Breast epithelium (tissue), 4 donors: ENCODE results near the gene GJB3. TPM values are rescaled to one million over a fixed set of nuclear protein-coding genes. Genes with fewer than 3 reads are reported as not detected.
A peak's percentile ranks its signal among the peaks of the same experiment; 100 is the strongest.

Experiments
- DNase-seq, 2 donors: peaks; one replicate each; pipeline ENCODE4 v3.0.0-alpha.2; 2019; ENCODE audit warnings: low spot score in 2 of 2
- H3K27ac ChIP-seq, 2 donors: fragments of 200-600 bp; sonication (generic) in 1 of 2; one replicate each; pipeline ENCODE4 v1.5.1; 2016 to 2019; ENCODE audit warnings: mild to moderate bottlenecking in 1 of 2
- H3K27me3 ChIP-seq, 2 donors: fragments of 200-600 bp; sonication (generic) in 1 of 2; one replicate each; pipeline versions ENCODE4 v1.5.1 to v1.6.0; 2017 to 2019; ENCODE audit warnings: control low read depth in 1 of 2, mild to moderate bottlenecking in 1 of 2
- H3K36me3 ChIP-seq: fragments of 200-600 bp; one replicate; pipeline ENCODE4 v1.5.1; 2019
- H3K4me1 ChIP-seq, 2 donors: fragments of 200-600 bp; sonication (generic); one replicate each; pipeline ENCODE4 v1.5.1; 2016 to 2019; ENCODE audit warnings: control low read depth in 1 of 2
- H3K4me3 ChIP-seq, 3 donors: fragments of 200-600 bp; sonication (generic); 1 replicate in 2 of 3; 2 replicates in 1 of 3; pipeline ENCODE4 v1.5.1; 2016 to 2019; ENCODE audit warnings: mild to moderate bottlenecking in 3 of 3, moderate library complexity in 2 of 3
- H3K9me3 ChIP-seq, 2 donors: fragments of 200-600 bp; sonication (generic) in 1 of 2; one replicate each; pipeline ENCODE4 v1.5.1; 2016 to 2019; ENCODE audit warnings: control low read depth in 1 of 2
- POLR2A ChIP-seq: fragments of 450-650 bp; IDR thresholded peaks from one replicate; pipeline ENCODE4 v1.6.1; 2016; ENCODE audit warnings: antibody characterized with exemption, mild to moderate bottlenecking, moderate library complexity
- POLR2AphosphoS5 ChIP-seq, 3 donors: sonication (generic); formaldehyde crosslinking; IDR thresholded peaks; one replicate each; pipeline ENCODE4 v1.6.1; 2017; ENCODE audit warnings: antibody characterized with exemption in 3 of 3
- intact Hi-C: fragments of 100-400 bp; cut with DNase I; formaldehyde crosslinking; loops from one replicate; pipeline ENCODE4 v1.15.1; 2023; ENCODE audit warnings: low total_unique reads
- total RNA-seq, 3 donors: library from RNA; depleted of rRNA; stranded (reverse); fragments of >200 nt; gene quantifications; one replicate each; pipeline ENCODE4 v1.1.0, GENCODE V29; 2016
- TF ChIP-seq, protein P1 (sequence below), 3 donors: fragments of 450-650 bp; IDR thresholded peaks; one replicate each; pipeline ENCODE4 v1.5.1; 2016 to 2017; ENCODE audit warnings: antibody characterized with exemption in 3 of 3, mild to moderate bottlenecking in 3 of 3, moderate library complexity in 3 of 3

The GJB3 gene
- total RNA-seq, 3 donors from 2014 or later: 0.33 to 1.2 TPM; not detected in 1

DNA sequence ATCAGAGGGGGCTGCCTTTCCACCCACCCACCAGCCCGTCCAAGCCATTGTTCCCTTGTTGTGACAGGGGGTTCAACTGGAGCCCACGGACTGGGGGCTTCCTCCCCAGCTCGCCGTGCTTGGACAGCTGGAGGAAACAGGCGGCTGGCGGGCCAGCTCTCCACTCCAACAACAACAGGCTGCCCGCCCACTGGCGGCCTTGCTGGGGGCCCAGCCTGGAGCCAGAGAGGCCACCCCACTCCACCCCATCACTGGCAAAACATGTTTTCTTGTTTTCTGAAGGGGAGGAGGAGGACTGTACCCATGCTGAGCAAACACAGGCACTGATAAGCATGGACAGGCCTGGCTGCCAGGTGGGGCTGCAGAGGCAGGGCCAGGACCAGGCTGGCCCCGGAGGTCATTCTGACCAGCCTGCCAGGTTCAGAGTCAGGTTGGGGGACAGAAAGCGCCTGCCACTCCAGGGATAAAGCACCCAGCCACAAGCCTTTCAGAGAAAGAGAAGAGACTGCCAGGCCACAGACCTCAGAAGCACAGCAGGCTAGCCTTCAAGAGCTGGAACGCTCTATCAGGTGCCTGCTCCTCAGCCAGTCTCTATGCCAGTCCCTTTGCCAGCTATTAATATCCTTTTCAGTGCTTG is 44.6 kb downstream of the GJB3 start:
- intact Hi-C loops: no loop called here
- TF ChIP-seq POLR2A: no peak
- no peak for TF ChIP-seq POLR2AphosphoS5 (IDR thresholded peaks at IDR 0.05)
- TF ChIP-seq, protein P1, sequence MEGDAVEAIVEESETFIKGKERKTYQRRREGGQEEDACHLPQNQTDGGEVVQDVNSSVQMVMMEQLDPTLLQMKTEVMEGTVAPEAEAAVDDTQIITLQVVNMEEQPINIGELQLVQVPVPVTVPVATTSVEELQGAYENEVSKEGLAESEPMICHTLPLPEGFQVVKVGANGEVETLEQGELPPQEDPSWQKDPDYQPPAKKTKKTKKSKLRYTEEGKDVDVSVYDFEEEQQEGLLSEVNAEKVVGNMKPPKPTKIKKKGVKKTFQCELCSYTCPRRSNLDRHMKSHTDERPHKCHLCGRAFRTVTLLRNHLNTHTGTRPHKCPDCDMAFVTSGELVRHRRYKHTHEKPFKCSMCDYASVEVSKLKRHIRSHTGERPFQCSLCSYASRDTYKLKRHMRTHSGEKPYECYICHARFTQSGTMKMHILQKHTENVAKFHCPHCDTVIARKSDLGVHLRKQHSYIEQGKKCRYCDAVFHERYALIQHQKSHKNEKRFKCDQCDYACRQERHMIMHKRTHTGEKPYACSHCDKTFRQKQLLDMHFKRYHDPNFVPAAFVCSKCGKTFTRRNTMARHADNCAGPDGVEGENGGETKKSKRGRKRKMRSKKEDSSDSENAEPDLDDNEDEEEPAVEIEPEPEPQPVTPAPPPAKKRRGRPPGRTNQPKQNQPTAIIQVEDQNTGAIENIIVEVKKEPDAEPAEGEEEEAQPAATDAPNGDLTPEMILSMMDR (IDR thresholded peaks at IDR 0.05): no peak
- Histone ChIP-seq H3K4me1 (peaks cover 0 to 6% of the 10 kb centered on the region in 2 donors), H3K27me3 (no peaks in the 10 kb centered on the region), H3K27ac (peak overlapping the region in 1 of 2 donors; percentile 27), H3K36me3 (no peaks in the 10 kb centered on the region), H3K9me3 (peaks cover 0 to 6% of the 10 kb centered on the region in 2 donors), H3K4me3 (no peak overlapping the region)
- DNase-seq: no peak

DNA sequence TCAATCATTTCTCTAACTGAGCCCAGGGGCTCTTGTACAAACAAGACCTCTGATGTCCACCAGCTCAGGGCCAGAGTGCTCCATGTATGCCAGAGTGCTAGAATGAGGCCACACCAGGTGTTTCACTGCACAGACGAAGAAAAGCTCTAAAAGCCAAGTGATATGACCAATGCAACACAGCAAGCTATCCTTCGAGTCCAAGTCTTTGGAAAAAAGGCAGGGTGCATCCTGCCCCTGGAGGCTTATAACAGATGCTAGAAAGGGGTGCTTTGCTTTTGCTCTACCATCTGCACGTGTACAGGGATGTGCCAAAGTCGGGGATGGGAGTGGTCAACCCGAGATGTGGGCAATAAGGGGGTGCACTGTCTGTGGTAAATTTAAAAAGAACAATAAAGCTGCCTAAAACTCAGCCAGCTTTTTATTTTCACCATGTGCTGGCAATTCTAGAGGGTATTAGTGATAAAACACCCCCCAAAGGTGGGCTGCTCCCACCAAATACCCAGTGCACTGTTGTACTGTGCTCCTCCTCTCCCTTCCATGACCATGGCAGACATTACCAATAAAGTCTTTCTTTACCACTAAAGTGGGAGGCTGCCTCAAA is 46.4 kb downstream of the GJB3 start:
- Histone ChIP-seq H3K36me3 (no peaks in the 10 kb centered on the region), H3K9me3 (peaks cover 0 to 6% of the 10 kb centered on the region in 2 donors), H3K4me3 (no peak overlapping the region), H3K27ac (no peak overlapping the region), H3K27me3 (no peaks in the 10 kb centered on the region), H3K4me1 (peaks cover 0 to 6% of the 10 kb centered on the region in 2 donors)
- no peak for TF ChIP-seq POLR2AphosphoS5 (IDR thresholded peaks at IDR 0.05)
- TF ChIP-seq, protein P1 (IDR thresholded peaks at IDR 0.05): no peak
- TF ChIP-seq POLR2A: no peak
- intact Hi-C loops: no loop called here
- no peak for DNase-seq

DNA sequence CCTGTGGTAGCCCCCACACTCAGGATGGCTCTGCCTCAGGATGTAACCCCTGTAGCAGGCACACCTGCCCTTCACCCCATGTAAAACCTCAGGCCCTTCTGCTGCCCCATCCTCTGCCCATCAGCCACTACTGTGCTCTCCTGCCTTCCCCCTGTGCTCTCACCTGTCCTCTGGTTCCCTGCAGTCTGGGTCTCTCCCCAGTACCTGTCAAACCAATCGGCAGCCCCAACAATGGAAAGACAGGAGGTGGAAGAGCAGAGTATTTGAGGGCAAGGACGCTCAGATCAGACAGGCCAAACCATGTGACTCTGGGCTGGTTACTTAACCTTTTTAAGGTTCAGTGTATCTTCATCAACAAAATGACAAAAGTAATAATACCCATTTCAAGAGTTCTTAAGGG is 47.6 kb downstream of the GJB3 start:
- TF ChIP-seq, protein P1 (IDR thresholded peaks at IDR 0.05): no peak
- TF ChIP-seq POLR2A: no peak
- no peak for TF ChIP-seq POLR2AphosphoS5 (IDR thresholded peaks at IDR 0.05)
- Histone ChIP-seq H3K27me3 (no peaks in the 10 kb centered on the region), H3K27ac (peak overlapping the region in 1 of 2 donors; percentile 28), H3K36me3 (no peaks in the 10 kb centered on the region), H3K4me1 (peaks cover 0 to 6% of the 10 kb centered on the region in 2 donors), H3K9me3 (peaks cover 0 to 6% of the 10 kb centered on the region in 2 donors), H3K4me3 (no peak overlapping the region)
- intact Hi-C loops: no loop called here
- DNase-seq: no peak

DNA sequence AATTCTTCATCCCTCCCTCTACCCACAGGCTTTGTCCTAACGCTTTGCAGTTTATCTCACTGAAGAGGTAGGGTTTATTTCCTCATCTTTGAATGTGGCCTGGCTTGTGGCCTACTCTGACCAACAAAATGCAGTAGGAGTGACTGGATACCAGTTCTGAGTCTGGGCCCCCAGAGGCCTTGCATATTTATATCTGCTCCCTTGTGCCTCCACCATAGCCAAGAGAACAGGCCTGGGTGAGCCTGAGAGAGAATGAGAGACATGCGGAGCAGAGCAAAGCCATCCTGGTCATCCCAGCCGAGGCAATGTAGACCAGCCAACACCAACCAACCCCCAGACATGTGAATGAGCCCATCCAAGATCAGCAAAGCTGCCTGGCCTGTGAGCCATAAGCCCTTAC is 48.2 kb downstream of the GJB3 start:
- TF ChIP-seq, protein P1 (IDR thresholded peaks at IDR 0.05): no peak
- TF ChIP-seq POLR2A (no peak), POLR2AphosphoS5 (IDR thresholded peaks at IDR 0.05) (no peak)
- Histone ChIP-seq H3K27me3 (no peaks in the 10 kb centered on the region), H3K36me3 (no peaks in the 10 kb centered on the region), H3K9me3 (no peaks in the 10 kb centered on the region), H3K4me1 (peaks cover 0 to 6% of the 10 kb centered on the region in 2 donors), H3K27ac (peak overlapping the region in 1 of 2 donors; percentile 12), H3K4me3 (no peak overlapping the region)
- intact Hi-C loops: no loop called here
- no peak for DNase-seq

DNA sequence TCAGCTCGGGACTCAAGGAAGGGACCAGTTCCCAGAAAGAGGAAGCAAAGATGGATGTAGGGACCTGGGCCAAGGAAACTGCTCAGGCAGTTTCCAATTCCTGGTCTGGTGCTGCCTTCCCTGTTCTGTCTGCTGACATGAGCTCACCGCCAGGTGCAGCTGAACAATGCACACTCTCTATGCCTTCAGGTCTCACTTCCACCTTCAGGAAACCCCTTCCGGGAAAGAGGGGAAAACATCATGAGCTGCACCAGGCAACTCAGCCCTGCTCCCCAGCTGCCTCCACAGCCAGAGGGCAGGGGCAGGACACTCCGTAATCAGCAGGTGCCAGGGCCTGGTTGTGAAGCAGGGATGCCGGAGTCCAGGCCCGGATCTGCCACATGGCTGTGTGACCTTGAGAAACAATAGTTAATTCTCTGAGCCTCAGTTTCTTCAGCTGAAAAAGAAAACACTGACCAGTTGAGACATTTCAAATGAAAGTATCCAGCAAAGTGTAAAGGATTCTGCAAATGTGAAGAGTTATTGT is 50.8 kb downstream of the GJB3 start:
- intact Hi-C loops: no loop called here
- Histone ChIP-seq H3K27me3 (no peaks in the 10 kb centered on the region), H3K4me3 (no peak overlapping the region), H3K36me3 (no peaks in the 10 kb centered on the region), H3K4me1 (peaks cover 0 to 6% of the 10 kb centered on the region in 2 donors), H3K27ac (no peak overlapping the region), H3K9me3 (no peaks in the 10 kb centered on the region)
- TF ChIP-seq POLR2A (no peak), POLR2AphosphoS5 (IDR thresholded peaks at IDR 0.05) (no peak)
- TF ChIP-seq, protein P1 (IDR thresholded peaks at IDR 0.05): no peak
- DNase-seq: no peak
